GM19395 (cell line): ENCODE data around the gene CAMKK2.
"Not testable (repeated sequence)": the region's sequence is repeated elsewhere in the genome, so short reads cannot be mapped to it uniquely, and the experiment has no call there.

Source experiments
- ATAC-seq: cut with Tn5 transposase; IDR thresholded peaks from one replicate; pipeline ENCODE4 v1.9.1; 2021; ENCODE audit warnings: mild to moderate bottlenecking, moderate library complexity; ENCODE audit not compliant: unreplicated experiment

Gene CAMKK2

DNA sequence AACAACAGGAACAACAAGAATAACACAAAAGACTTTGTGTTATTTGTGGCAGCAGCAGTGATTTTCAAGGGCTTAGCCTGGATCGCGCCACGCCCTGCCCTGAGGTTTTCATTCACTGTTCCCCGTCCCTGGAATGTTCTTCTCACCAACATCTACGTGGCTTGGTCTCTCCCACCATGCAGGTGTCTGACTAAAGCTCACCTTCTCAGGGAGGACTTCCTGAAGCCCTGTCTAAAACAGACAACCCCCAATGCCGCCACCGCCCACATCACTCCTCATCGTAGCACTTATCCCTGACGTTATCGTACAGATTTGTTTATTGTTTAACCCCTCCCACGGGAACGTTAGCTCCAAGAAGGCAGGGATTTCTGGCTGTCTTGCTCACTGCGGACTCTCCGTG, 46.1 kb downstream of the CAMKK2 start:
- no peak for ATAC-seq

DNA sequence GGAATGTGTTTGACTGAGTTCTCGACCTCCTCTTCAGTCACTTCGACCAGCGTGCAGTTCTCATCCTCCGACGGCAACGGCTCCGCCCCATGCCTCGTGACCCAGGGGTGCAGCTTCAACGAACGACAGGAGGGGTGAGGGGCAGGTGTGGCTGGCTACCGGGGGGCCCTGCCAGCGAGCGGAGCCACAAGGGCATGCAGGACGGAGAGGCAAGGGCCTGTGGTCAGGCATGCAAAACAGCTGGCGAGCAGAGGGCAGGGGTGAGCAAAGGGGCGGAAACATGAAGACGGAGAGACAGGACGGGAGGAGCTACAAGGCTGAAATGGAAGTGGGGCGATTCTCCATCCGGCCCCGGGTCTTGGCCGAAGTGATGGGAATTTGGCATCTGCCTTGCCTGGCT, 47.9 kb downstream of the CAMKK2 start:
- peak; percentile 68 for ATAC-seq

DNA sequence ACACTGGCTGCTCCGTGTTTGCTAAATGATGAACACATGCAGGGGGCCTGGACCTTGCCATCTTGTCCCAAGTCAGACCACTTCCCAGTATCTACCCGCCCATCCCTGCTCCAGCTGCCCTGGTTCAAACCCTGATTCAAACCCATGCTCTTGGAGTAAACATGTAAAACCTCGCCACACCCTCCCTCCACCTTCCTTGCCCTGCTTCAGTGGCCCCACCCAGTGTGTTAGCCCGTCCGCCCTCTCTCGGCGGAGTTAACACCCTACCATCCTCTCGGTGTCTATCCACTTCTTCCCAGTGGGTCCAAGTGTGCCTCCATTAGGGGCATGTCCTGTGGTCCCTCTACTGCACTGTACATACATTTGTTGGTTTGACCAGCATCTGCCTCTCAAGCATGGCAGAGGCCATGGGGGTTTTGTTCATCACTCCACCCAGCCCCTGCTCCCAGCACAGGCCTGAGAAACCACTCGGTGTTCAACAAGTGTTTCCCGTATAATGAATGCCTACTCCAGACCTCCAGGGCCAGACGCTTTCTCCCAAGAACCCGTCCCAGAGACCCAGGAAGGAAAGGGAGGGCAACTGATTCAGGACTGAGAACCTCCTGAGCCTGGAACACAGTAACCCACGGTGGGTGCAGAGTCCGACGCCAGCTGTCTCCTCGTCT, 49.5 kb downstream of the CAMKK2 start:
- no peak for ATAC-seq

DNA sequence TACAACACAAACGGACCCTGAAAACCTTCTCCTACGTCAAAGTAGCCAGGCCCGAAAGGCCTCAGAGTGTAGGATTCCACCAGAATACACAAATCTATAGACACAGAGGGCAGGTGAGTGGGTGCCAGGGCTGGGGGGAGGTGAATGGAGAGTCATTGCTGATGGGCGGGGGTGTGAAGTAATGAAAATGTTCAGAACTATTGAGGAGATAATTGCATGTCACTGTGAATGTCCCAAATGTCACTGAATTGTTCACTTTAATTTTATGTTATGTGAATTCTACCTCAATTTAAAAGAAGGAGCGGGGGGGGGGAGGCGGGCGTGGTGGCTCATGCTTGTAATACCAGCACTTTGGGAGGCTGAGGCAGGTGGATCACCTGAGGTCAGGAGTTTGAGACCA, 50.6 kb downstream of the CAMKK2 start:
- ATAC-seq, result no peak

DNA sequence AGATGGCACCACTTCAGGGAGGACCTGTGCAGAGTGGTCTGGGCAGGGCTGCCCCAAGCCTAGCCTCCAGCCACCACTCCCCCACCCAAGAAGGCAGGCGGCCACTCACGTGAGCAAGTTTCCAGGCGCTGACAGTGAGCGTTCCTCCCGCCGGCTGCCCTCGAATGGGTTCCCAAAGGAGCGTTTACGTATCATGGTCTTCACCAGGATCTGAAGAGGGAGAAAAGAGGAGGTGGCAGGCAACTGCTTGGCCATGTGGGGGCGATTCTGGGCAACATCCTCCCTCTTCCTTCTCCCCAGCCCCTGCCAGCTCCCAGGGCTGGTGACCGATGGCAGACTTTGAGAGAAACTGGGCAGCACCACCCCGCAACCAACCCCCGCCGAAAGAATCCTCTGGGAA, 51.5 kb downstream of the CAMKK2 start:
- no peak for ATAC-seq

DNA sequence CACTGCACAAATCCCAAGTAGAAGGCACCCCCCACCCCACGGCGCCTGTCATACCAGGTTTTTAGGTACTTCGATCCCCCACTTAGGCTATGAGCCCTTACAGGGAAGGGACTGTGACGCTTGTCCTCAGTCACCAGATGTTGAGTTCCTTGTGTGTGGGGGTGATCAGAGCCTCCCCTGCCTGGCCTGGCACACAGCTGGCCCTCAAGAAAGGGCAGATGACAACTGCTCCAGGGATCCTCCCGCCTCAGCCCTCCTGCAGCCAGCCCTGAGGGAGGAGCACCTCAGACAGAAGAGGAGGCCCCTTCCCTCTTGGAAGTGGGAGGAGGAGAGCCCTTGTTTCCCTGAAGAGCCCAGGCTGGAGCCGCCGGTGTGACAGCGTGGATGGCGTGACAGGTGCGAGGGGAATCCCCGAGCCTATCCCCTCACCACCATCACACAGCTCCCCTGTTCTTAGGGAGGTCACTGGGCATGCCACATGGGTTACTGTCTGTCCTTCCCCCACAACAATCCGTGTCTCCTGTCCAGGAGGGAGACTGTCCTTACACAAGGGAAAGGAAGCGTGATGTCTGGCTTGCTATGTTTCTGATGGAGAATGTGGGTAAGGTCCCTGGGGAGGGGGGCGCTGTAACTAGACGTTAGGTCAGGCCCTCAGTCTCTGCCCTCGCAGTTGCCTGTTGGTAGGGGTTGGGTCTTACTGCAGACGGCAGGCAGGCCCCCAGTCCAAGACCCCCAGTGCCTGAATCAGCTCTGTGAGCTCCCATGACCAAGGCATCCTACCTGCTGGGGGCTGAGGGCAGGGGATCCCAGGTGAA, 55.1 kb downstream of the CAMKK2 start:
- no peak for ATAC-seq

DNA sequence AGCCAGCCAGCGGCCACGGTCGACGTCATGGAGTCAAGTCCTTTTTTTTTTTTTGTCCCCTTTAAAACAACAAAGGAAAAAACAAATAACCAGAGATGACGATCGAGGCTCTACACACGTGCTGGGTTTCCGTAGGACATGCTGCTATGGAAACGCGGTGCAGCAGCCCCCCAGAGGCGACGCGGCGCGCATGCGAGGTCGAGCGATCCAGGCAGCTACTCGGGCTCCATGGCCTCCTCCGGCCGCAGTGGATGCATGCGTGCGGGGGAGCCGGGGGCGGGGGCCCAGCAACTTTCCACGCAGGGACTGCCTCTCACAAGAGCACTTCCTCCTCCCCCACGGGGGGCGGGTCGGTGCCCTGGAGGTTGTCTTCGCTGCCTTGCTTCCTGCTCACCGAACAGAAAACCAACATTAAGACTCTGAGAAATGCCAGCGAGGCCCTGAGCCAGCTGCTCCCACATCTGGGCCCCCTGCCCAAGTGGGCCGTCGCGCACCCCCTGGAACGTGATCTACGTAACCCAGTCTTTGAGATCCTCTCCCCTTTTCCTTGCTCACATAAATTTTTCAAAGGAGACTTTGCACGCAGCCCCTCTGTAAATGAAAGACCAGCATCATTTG, 55.9 kb downstream of the CAMKK2 start:
- no peak for ATAC-seq

DNA sequence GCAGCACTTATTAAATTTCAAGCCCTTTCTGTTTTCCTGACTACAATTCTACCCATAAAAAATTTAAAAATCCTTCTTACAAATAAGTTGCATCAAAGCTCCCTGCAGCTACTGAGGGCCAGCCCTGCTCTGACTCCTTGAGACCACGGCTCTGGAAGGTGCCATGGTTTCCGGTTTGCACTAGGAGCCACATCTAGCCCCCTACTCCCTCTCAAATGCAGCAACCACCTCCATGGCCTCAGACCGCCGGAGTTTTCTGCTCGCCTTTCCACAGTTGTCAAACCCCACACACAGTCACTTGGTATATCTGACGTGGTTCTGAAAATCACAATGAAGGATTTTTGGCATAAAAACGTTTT, 56.5 kb downstream of the CAMKK2 start:
- no peak for ATAC-seq

DNA sequence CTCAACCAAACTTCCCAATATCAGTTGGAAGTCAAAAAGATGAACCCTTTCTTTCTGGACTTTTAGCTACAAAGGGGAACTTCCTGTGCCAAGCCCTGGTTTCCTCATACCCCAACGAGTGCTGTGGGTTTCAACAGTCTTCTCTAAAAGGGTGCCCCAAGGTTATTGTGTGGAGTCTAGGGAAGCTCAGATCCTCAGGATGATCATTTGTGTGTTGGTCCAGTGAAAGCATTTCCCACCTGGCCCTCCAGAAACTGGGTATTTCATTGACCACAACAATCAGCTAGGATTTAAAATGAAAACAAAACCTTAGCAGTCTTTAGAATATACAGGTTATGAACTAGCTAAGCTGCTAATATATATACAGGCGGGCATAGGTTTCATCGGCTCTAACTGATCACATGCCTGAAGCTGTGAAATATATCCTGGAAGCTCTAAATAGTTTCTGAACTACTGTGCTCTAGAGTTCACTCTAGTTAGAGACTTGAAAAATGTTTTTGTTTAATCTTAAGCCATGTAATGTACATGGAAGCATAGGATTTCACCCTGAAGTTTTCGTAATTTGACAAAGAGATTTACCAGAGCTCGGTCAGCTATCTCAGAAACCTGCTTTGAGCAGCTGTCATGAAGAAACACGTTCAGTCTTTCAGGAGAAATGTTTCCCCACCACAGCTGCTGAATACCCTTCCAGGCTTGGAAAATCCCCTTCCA, 57.0 kb downstream of the CAMKK2 start:
- no peak for ATAC-seq

DNA sequence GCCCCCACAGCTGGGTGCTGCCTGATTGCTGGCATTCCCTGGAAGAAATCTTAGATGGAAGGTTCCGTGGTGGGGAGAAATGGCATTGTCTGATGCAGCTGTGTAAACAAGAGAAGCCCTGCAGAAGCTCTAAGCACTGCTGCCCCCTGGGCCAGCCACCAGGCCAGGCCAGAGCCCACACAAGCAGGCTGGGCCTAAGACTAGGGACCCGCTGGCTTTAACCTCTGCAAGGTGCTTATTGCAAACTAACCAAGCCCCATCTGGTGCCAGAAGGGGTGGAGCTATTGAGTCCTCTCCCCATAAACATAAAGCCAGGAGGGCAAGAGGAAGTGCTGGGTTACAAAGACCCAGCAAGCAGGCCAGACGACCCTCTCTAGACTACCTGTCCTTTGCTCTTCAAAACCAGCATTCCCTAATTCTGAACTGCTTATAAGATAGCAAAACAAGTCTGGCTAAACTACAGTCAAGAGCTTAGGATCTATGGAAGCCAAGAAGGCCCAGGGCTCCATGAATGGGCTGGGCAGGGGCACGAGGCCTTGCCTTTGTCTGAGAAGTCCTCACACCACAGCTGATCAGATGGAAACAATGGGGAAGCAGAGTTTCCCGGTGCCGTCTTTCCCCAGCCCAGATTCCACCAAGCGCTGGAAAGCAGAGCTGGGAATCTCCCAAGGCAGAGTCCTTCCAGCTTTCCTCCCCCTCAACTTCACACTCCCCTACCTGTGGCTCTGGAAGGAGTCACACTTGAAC, 57.7 kb downstream of the CAMKK2 start:
- no peak for ATAC-seq

DNA sequence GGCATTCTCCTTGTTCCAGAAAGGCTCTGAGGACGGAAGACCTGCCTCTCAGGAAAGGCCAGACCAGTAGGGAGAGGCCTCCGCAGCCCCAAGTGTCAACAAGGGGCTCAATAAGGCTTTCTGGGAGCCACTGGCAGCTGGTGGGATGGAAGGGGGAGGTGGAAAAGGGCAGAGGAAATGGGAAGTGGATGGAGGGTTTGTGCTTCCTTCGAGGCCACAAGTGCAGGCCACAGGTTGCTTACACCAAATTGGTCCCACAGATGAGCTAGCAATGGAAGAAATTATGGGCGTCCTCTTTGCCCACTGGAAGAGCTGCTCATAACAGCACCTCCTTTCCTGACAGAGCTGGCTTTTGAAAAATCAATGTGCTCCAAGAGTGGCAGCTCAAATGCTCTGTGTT, 58.4 kb downstream of the CAMKK2 start:
- ATAC-seq, result no peak

DNA sequence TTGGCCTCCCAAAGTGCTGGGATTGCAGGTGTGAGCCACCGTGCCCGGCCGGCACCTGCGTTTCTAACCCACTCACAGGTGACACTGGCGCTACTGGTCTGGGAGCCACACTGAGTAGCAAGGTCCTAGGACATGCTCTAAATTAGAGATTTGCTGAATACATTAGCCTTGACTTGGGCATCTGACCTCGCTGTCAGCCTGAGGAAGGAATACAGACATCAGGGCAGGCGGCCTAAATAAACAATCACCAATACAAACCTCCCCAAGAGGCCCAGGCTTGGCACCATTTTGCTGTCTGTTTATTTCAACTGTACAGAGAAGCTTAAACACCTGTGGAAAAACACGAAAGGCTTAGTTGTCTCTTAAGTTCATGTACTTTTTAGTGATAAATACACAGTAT, 59.1 kb downstream of the CAMKK2 start:
- no peak for ATAC-seq

DNA sequence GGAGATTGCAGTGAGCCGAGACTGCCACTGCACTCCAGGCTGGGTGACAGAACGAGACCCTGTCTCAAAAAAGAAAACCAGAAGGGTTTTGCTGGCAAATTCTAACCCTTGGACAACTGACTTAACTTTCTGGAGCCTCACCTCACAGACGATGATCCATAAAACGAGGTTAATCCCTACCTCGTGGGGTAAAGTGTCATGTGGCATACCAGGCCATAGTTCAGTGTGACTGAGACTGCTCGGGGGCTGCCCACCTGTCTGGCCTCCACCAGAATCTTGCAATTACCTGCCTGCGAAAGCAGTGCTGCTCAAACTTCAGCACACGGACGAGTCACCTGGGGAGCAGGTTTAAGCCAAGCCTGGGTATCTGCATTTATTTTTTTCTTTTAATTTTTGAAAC, 59.7 kb downstream of the CAMKK2 start:
- no peak for ATAC-seq

DNA sequence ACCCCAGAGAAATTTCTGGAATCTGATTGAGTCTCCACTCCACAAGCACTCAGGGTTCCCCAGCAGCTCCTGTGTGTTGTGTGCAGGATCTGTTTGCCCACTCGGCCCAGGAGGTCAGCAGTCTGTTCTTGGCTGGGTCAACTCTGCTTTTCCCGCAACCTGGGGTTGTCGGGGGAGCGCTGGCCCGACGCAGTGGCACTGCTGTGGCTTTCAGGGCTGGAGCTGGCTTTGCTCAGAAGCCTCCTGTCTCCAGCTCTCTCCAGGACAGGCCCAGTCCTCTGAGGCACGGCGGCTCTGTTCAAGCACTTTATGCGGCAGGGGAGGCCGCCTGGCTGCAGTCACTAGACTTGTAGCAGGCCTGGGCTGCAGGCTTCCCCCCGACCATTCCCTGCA, 62.9 kb downstream of the CAMKK2 start:
- ATAC-seq, result no peak

DNA sequence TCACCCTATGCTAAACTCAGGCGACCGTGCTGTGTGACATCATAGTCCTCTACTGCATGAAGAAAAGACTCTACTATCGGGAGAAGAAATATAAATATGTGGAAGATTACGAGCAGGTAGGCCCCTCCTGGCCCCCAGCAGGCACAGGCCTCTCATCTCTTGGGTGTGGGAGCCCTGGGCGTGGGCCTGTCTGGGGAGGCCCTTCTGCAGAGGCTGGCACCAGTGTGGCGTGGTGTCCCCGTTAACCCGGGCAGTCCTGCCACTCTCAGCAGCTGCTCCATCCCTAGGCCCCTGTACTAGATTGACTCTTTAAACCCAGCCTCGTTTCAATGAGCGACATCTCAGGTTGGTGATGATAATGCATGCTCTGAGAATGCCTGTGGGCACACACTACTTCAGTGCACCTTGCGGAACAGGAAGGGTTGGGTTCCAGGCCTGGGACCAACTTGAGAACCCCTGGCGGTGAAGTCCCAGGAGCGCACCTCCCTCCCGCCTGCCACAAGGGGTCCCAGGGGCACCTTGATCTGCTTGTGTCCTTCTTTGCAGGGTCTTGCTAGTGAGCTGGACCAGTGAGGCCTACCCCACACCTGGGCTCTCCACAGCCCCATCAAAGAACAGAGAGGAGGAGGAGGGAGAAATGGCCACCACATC, 63.4 kb downstream of the CAMKK2 start:
- ATAC-seq, result no peak

DNA sequence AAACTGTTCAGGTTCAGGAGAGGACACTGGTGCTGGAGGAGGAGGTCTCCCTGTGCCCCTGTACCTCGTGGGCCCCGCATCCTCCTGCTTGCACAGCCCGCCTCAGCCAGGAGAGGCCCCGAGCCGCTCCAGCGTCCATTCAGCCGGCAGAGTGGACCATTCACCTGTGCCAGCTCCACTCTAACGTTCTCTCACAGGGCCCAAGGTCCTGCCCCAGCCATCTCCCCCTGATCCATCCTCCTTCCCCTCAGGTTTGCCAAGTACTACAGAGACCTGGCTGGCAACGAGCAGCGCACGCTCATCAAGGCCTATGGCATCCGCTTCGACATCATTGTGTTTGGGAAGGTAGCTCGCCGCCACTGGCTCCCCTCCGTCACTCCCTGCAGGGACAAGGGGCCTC, 64.3 kb downstream of the CAMKK2 start:
- ATAC-seq, result no peak

DNA sequence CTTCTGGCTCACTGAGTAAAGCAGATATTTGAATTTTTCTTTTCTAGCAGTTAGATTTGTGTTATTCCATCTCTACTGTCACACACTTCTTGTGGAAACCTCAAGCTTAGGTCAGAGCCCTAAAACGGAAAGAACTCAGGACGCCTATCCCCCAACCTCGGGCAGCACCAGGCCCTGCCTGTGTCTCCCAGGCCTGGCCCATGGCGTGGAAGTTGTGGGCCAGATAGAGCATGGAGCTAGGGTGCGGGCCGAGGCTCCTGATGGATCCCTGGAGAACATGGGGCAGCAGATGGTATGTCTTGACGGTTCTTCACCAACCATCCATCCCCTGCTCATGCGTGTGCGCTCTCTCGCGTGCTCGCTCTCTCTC, 66.0 kb downstream of the CAMKK2 start:
- no peak for ATAC-seq

DNA sequence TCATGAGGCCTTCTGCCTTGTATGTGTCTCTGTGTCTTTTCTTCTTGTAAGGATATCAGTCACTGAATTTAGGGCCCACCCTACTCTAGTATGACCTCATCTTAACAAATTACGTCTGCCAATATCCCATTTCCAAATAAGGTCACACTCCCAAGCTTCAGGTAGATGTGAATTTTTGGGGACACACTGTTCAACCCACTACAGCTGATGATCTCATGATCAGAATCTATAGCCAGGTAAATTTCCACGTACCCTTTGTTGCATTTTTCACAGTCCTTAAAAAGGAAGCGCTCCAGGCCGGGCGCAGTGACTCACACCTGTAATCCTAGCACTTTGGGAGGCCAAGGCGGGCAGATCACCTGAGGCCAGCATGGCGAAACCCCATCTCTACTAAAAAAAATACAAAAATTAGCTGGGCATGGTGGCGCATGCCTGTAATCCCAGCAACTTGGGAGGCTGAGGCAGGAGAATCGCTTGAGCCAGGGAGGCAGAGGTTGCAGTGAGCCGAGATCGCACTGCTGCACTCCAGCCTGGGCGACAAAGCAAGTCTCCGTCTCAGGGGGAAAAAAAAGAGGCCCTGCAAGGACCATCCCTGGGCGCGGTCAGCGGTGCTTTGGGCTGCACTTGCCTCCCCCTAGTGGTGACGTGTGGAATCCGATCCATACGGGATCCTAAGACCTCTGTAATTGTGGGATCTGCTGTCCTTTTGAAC, 66.5 kb downstream of the CAMKK2 start:
- not testable (repeated sequence) for ATAC-seq

DNA sequence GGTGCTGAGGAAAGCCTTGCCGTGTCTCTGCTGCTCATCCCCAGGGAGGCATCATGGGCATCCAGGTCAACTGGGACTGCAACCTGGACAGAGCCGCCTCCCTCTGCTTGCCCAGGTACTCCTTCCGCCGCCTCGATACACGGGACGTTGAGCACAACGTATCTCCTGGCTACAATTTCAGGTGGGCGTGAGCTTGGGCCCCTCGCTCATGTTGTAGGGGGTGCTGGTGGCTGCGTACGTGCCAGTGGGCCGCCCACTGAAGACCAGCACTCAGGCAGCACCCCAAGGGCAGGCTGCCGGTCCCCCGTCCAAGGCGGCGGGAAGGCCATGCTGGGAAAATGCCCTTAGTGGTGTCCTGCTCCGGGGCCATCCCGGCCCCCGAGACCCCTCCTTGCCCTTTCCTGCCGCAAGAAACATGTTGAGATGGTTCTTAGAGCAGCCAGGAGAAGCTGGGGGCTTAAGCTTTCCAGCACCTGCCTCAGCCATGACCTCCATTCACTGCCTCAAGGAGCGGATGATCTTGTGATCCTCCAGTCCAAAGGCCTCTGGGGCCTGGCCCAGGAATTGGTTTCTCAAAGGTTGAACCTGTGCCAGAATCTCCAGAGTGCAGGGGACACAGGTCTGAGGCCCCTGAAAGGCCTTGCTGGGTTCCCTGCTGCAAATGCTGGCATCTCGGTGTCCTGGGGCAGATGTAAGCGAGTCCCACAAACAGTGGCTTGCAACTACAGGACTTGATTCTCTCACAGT, 67.4 kb downstream of the CAMKK2 start:
- ATAC-seq, result no peak
